GM19455 (cell line): Measurements from ENCODE around the gene MYO5B.

Experiments
- ATAC-seq: cut with Tn5 transposase; IDR thresholded peaks from one replicate; pipeline ENCODE4 v1.9.1; 2021; ENCODE audit not compliant: unreplicated experiment

Gene MYO5B

GRCh38 chr18:49973592-49973991 is 221.4 kb downstream of the MYO5B start:
- no peak for ATAC-seq

- ATAC-seq = no peak
Observed at GRCh38 chr18:49972535-49972934, 222.4 kb downstream of the MYO5B start.

- no peak for ATAC-seq
Observed at GRCh38 chr18:49971462-49971861, 223.5 kb downstream of the MYO5B start.

- no peak for ATAC-seq
Observed at GRCh38 chr18:49970319-49970718, 224.6 kb downstream of the MYO5B start.

- ATAC-seq = no peak
Observed at GRCh38 chr18:49968644-49969309, 226.2 kb downstream of the MYO5B start.

GRCh38 chr18:49967636-49968313 is 227.2 kb downstream of the MYO5B start:
- no peak for ATAC-seq

GRCh38 chr18:49967171-49967570 is 227.8 kb downstream of the MYO5B start:
- no peak for ATAC-seq

GRCh38 chr18:49966090-49966489 is 228.9 kb downstream of the MYO5B start:
- no peak for ATAC-seq

- ATAC-seq = no peak
Observed at GRCh38 chr18:49963217-49963616, 231.7 kb downstream of the MYO5B start.

GRCh38 chr18:49961271-49961670 is 233.7 kb downstream of the MYO5B start:
- no peak for ATAC-seq

- no peak for ATAC-seq
Observed at GRCh38 chr18:49960376-49960775, 234.6 kb downstream of the MYO5B start.

- ATAC-seq = no peak
Observed at GRCh38 chr18:49959176-49959575, 235.8 kb downstream of the MYO5B start.

- no peak for ATAC-seq
Observed at GRCh38 chr18:49955263-49955662, 239.7 kb downstream of the MYO5B start.

GRCh38 chr18:49953391-49953790 is 241.6 kb downstream of the MYO5B start:
- ATAC-seq = no peak

GRCh38 chr18:49949951-49950395 is 245.0 kb downstream of the MYO5B start:
- no peak for ATAC-seq

- ATAC-seq = no peak
Observed at GRCh38 chr18:49948975-49949374, 246.0 kb downstream of the MYO5B start.

- ATAC-seq = no peak
Observed at GRCh38 chr18:49944663-49945062, 250.3 kb downstream of the MYO5B start.

- ATAC-seq = no peak
Observed at GRCh38 chr18:49936821-49937220, 258.1 kb downstream of the MYO5B start.

- ATAC-seq = no peak
Observed at GRCh38 chr18:49935215-49935614, 259.7 kb downstream of the MYO5B start.

- no peak for ATAC-seq
Observed at GRCh38 chr18:49934457-49934856, 260.5 kb downstream of the MYO5B start.

- ATAC-seq = no peak
Observed at GRCh38 chr18:49933530-49934128, 261.3 kb downstream of the MYO5B start.

- ATAC-seq = no peak
Observed at GRCh38 chr18:49931760-49932159, 263.2 kb downstream of the MYO5B start.
